CD14-positive monocyte (primary cell): ENCODE measurements around the gene CA5B. TPM values are rescaled to one million over a fixed set of nuclear protein-coding genes. Genes with fewer than 3 reads are reported as not detected.

ENCODE experiments used
- DNase-seq, 3 donors: peaks; one replicate each; pipeline ENCODE4 v3.0.0-alpha.2; 2011 to 2022
- H2AFZ ChIP-seq: 2 replicates; pipeline ENCODE4 v1.6.0; 2012; ENCODE audit warnings: mild to moderate bottlenecking, low read depth, low read length, inconsistent platforms; ENCODE audit not compliant: insufficient read depth, poor library complexity, severe bottlenecking
- H3K27ac ChIP-seq, 2 donors: 1 replicate in 1 of 2; 2 replicates in 1 of 2; pipeline ENCODE4 v1.5.1; 2012 to 2013; ENCODE audit warnings: low read length in 2 of 2, control low read depth in 1 of 2, inconsistent platforms in 1 of 2, low read depth in 1 of 2, mild to moderate bottlenecking in 1 of 2
- H3K27me3 ChIP-seq, 2 donors: one replicate each; pipeline versions ENCODE4 v1.6.0 to v1.6.1; 2011 to 2013; ENCODE audit warnings: low read length in 2 of 2; ENCODE audit not compliant: control insufficient read depth in 2 of 2, insufficient read depth in 2 of 2
- H3K36me3 ChIP-seq, 2 donors: replicated peaks in 1 of 2; 1 replicate in 1 of 2; 2 replicates in 1 of 2; pipeline versions ENCODE4 v1.5.1 to v1.6.1; 2012 to 2013; ENCODE audit warnings: low read length in 2 of 2, control low read depth in 1 of 2, inconsistent platforms in 1 of 2, mild to moderate bottlenecking in 1 of 2; ENCODE audit not compliant: insufficient read depth in 2 of 2, control insufficient read depth in 1 of 2
- H3K4me1 ChIP-seq, 2 donors: 1 replicate in 1 of 2; 2 replicates in 1 of 2; pipeline versions ENCODE4 v1.5.1 to v1.6.1; 2012 to 2013; ENCODE audit warnings: low read length in 2 of 2, control low read depth in 1 of 2, inconsistent platforms in 1 of 2, mild to moderate bottlenecking in 1 of 2, moderate library complexity in 1 of 2; ENCODE audit not compliant: insufficient read depth in 2 of 2, control insufficient read depth in 1 of 2
- H3K4me2 ChIP-seq: replicated peaks from 2 replicates; pipeline ENCODE3; 2012; ENCODE audit warnings: low read length, moderate library complexity, mild to moderate bottlenecking; ENCODE audit not compliant: poor library complexity, severe bottlenecking; ENCODE audit errors: extremely low read depth
- H3K4me3 ChIP-seq, 3 experiments: fragments of 200-600 bp in 1 of 3; sonication (generic) in 1 of 3; replicated peaks in 1 of 3; 1 replicate in 2 of 3; 2 replicates in 1 of 3; pipeline ENCODE4 v1.5.1; 2011 to 2013; ENCODE audit warnings: low read length in 3 of 3, mild to moderate bottlenecking in 3 of 3, control low read depth in 2 of 3, low read depth in 2 of 3, inconsistent platforms in 1 of 3, moderate library complexity in 1 of 3
- H3K79me2 ChIP-seq: 2 replicates; pipeline ENCODE4 v1.6.0; 2012; ENCODE audit warnings: mild to moderate bottlenecking, control low read depth, inconsistent platforms, low read length, moderate library complexity; ENCODE audit not compliant: insufficient read depth
- H3K9ac ChIP-seq: 2 replicates; pipeline ENCODE4 v1.6.0; 2017; ENCODE audit warnings: low read length, mild to moderate bottlenecking; ENCODE audit not compliant: insufficient read depth, poor library complexity, severe bottlenecking
- H3K9me3 ChIP-seq, 2 donors: replicated peaks in 1 of 2; 1 replicate in 1 of 2; 2 replicates in 1 of 2; pipeline versions ENCODE4 v1.5.1 to v1.6.1; 2012 to 2013; ENCODE audit warnings: low read length in 2 of 2, control low read depth in 1 of 2; ENCODE audit not compliant: control insufficient read depth in 1 of 2, insufficient read depth in 1 of 2
- H4K20me1 ChIP-seq: 2 replicates; pipeline ENCODE4 v1.6.0; 2012; ENCODE audit warnings: mild to moderate bottlenecking, low read length, control low read depth, moderate library complexity; ENCODE audit not compliant: insufficient read depth
- H3K27ac Mint-ChIP-seq, 7 donors: one replicate each; pipeline ENCODE4 v1.8.0; 2020; ENCODE audit warnings: mild to moderate bottlenecking in 7 of 7, mixed read lengths in 7 of 7, moderate library complexity in 6 of 7, inconsistent platforms in 2 of 7
- H3K27me3 Mint-ChIP-seq, 3 donors: one replicate each; pipeline ENCODE4 v1.8.0; 2021 to 2022; ENCODE audit warnings: low read depth in 3 of 3, mild to moderate bottlenecking in 3 of 3, mixed read lengths in 3 of 3, moderate library complexity in 3 of 3, inconsistent platforms in 1 of 3
- H3K36me3 Mint-ChIP-seq, 2 donors: one replicate each; pipeline ENCODE4 v1.8.0; 2020; ENCODE audit warnings: mixed read lengths in 2 of 2, inconsistent platforms in 1 of 2, mild to moderate bottlenecking in 1 of 2
- H3K4me1 Mint-ChIP-seq: one replicate; pipeline ENCODE4 v1.8.0; 2020; ENCODE audit warnings: mild to moderate bottlenecking, mixed read lengths
- H3K4me3 Mint-ChIP-seq, 2 donors: one replicate each; pipeline ENCODE4 v1.8.0; 2020; ENCODE audit warnings: mild to moderate bottlenecking in 2 of 2, mixed read lengths in 2 of 2, moderate library complexity in 1 of 2
- H3K9me3 Mint-ChIP-seq, 7 donors: one replicate each; pipeline ENCODE4 v1.8.0; 2020 to 2022; ENCODE audit warnings: mixed read lengths in 7 of 7, mild to moderate bottlenecking in 6 of 7, moderate library complexity in 6 of 7, inconsistent platforms in 2 of 7
- CTCF ChIP-seq: fragments of 200-600 bp; IDR thresholded peaks from one replicate; pipeline ENCODE4 v1.8.0; 2022; ENCODE audit warnings: antibody characterized with exemption, mild to moderate bottlenecking
- WGBS: methylation state at CpG from one replicate; pipeline ENCODE4 v1.1.5; 2013; ENCODE audit warnings: missing lambda C conversion rate; ENCODE audit not compliant: insufficient coverage; 5-methylcytosine and 5-hydroxymethylcytosine counted together
- intact Hi-C, 2 donors: fragments of 100-400 bp; cut with micrococcal nuclease; formaldehyde crosslinking; loops; one replicate each; pipeline versions ENCODE4 v1.15.0 to v1.15.1; 2023
- polyA plus RNA-seq, 3 donors: library from polyadenylated mRNA; depleted of rRNA in 1 of 3; unstranded in 2 of 3; stranded (reverse) in 1 of 3; fragments of 300-500 nt in 2 of 3; fragments of >200 nt in 1 of 3; fragmentation: Illumina TruSeq in 2 of 3; gene quantifications; 1 replicate in 2 of 3; 2 replicates in 1 of 3; pipeline ENCODE4 v1.2.3, GENCODE V29; 2012 to 2021

Gene CA5B
- polyA plus RNA-seq, 3 donors = 6.2 to 24.4 (median 21.4) TPM

DNA sequence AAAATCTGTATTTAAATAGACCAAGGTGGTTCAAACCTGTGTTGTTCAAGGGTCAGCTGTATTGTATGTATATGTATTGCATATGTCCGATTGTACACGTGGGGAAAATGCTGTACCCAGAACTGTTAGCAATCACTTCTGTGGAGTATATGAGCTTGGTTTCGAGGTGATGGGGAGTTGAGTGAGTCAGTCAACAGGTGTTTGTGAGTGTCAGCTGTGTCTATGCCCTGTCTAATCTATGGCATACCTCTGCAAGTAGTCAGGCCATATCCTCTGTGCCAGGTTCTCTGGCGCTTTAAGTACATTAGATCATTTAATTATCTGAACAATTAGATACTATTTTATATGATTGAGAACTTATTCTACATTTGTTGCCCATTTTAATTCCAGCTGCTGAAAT, 59.6 kb downstream of the CA5B start:
- TF ChIP-seq CTCF = no peak
- Mint-ChIP-seq H3K4me1 (peaks cover 14% of the 10 kb centered on the region), H3K27me3 (peaks cover 0 to 5% (median 0%) of the 10 kb centered on the region in 3 donors), H3K27ac (peak overlapping the region in 1 of 7 donors; percentile 15), H3K36me3 (peaks cover 39 to 78% of the 10 kb centered on the region in 2 donors), H3K9me3 (peaks cover 0 to 2% (median 0%) of the 10 kb centered on the region in 7 donors), H3K4me3 (no peak overlapping the region)
- Histone ChIP-seq H3K4me3 (no peak overlapping the region), H3K36me3 (peaks cover 32 to 94% of the 10 kb centered on the region in 2 donors), H3K9me3 (no peaks in the 10 kb centered on the region), H3K79me2 (peaks cover 67% of the 10 kb centered on the region), H3K4me2 (no peak overlapping the region), H3K9ac (no peak overlapping the region), H4K20me1 (peaks cover 44% of the 10 kb centered on the region), H3K27ac (no peak overlapping the region), H3K4me1 (peaks cover 0 to under 1% of the 10 kb centered on the region in 2 donors), H2AFZ (no peak overlapping the region), H3K27me3 (no peaks in the 10 kb centered on the region)
- intact Hi-C loops = no loop called here
- 100% methylated on average over 2 of the region's 4 CpGs for WGBS
- DNase-seq = no peak

- Histone ChIP-seq H3K27ac (peak overlapping the region; percentile 56 to 88), H3K27me3 (no peaks in the 10 kb centered on the region), H4K20me1 (no peaks in the 10 kb centered on the region), H3K4me3 (peak overlapping the region in 1 of 3 experiments; percentile 65), H3K4me1 (peaks cover 26 to 30% of the 10 kb centered on the region in 2 donors), H2AFZ (peak overlapping the region; percentile 31), H3K9ac (peak overlapping the region; percentile 52), H3K4me2 (peak overlapping the region; percentile 72), H3K79me2 (peaks cover 15% of the 10 kb centered on the region), H3K36me3 (peaks cover 37 to 72% of the 10 kb centered on the region in 2 donors), H3K9me3 (no peaks in the 10 kb centered on the region)
- intact Hi-C loops = loop anchor here in 1 of 2 donors (10.0 kb wide), 1 partner anchor 50 kb away; the partner anchor contains the start of gene AP1S2
- peak overlapping the region; percentile 9 to 51 for H3K4me3 Mint-ChIP-seq
- H3K27ac Mint-ChIP-seq = peak overlapping the region; percentile 90 to 96 (median 91)
- no peaks in the 10 kb centered on the region for H3K9me3 Mint-ChIP-seq
- peaks cover 0 to 4% (median 0%) of the 10 kb centered on the region in 3 donors for H3K27me3 Mint-ChIP-seq
- peaks cover 39 to 69% of the 10 kb centered on the region in 2 donors for H3K36me3 Mint-ChIP-seq
- peaks cover 20% of the 10 kb centered on the region for H3K4me1 Mint-ChIP-seq
- peak; percentile 51 to 73 (median 58) for DNase-seq
- no peak for TF ChIP-seq CTCF
These were observed 66.5 kb downstream of the CA5B start for GRCh38 chrX:15804563-15804962.
